Neuronal stem cell (in vitro differentiated cells): ENCODE results near the gene NFATC3.

Experiments used
- DNase-seq: peaks from one replicate; pipeline ENCODE4 v3.0.0-alpha.2; 2013; ENCODE audit warnings: low spot score
- H2AFZ ChIP-seq: one replicate; pipeline ENCODE4 v1.6.1; 2013; ENCODE audit warnings: mild to moderate bottlenecking, low read length, inconsistent platforms
- H2AK5ac ChIP-seq: 2 replicates; pipeline ENCODE4 v1.6.1; 2013; ENCODE audit warnings: low read depth, mild to moderate bottlenecking, inconsistent platforms, low read length, moderate library complexity, mixed read lengths
- H2BK120ac ChIP-seq: 2 replicates; pipeline ENCODE4 v1.6.1; 2013; ENCODE audit warnings: low read depth, mild to moderate bottlenecking, inconsistent platforms, low read length, moderate library complexity, mixed read lengths
- H2BK12ac ChIP-seq: one replicate; pipeline ENCODE4 v1.6.1; 2013; ENCODE audit warnings: low read length, inconsistent platforms
- H2BK15ac ChIP-seq: 2 replicates; pipeline ENCODE4 v1.6.1; 2013; ENCODE audit warnings: mild to moderate bottlenecking, low read length, inconsistent platforms, mixed read lengths
- H2BK5ac ChIP-seq: one replicate; pipeline ENCODE4 v1.6.1; 2013; ENCODE audit warnings: inconsistent platforms, mild to moderate bottlenecking, low read length, moderate library complexity
- H3K14ac ChIP-seq: one replicate; pipeline ENCODE4 v1.6.1; 2013; ENCODE audit warnings: low read length, inconsistent platforms
- H3K18ac ChIP-seq: 2 replicates; pipeline ENCODE4 v1.6.1; 2013; ENCODE audit warnings: low read length, inconsistent platforms
- H3K23ac ChIP-seq: 2 replicates; pipeline ENCODE4 v1.6.1; 2013; ENCODE audit warnings: low read depth, mild to moderate bottlenecking, mixed read lengths, low read length, inconsistent platforms; ENCODE audit not compliant: poor library complexity
- H3K27ac ChIP-seq: replicated peaks from 3 replicates; pipeline ENCODE4 v1.5.1; 2013; ENCODE audit warnings: low read length, inconsistent platforms
- H3K27me3 ChIP-seq, 3 experiments: 2 replicates each; pipeline ENCODE4 v1.6.1; 2013; ENCODE audit warnings: low read length in 3 of 3, mild to moderate bottlenecking in 2 of 3, inconsistent platforms in 1 of 3, low read depth in 1 of 3, mixed read lengths in 1 of 3, moderate library complexity in 1 of 3; ENCODE audit not compliant: control insufficient read depth in 3 of 3, insufficient read depth in 3 of 3
- H3K36me3 ChIP-seq, 2 donors: replicated peaks in 1 of 2; 2 replicates each; pipeline ENCODE4 v1.6.1; 2013; ENCODE audit warnings: low read length in 2 of 2; ENCODE audit not compliant: control insufficient read depth in 2 of 2, insufficient read depth in 2 of 2
- H3K4ac ChIP-seq: 2 replicates; pipeline ENCODE4 v1.6.1; 2013; ENCODE audit warnings: inconsistent platforms, mild to moderate bottlenecking, low read length, moderate library complexity
- H3K4me1 ChIP-seq, 2 donors: 1 replicate in 1 of 2; 2 replicates in 1 of 2; pipeline ENCODE4 v1.6.1; 2013; ENCODE audit warnings: low read length in 2 of 2, low read depth in 1 of 2; ENCODE audit not compliant: control insufficient read depth in 2 of 2, insufficient read depth in 1 of 2
- H3K4me2 ChIP-seq: one replicate; pipeline ENCODE4 v1.6.1; 2013; ENCODE audit warnings: mild to moderate bottlenecking, low read length, inconsistent platforms; ENCODE audit not compliant: insufficient read depth, poor library complexity, severe bottlenecking
- H3K4me3 ChIP-seq, 2 donors: 2 replicates each; pipeline ENCODE4 v1.5.1; 2013; ENCODE audit warnings: low read length in 2 of 2, mild to moderate bottlenecking in 2 of 2, inconsistent platforms in 1 of 2, moderate library complexity in 1 of 2
- H3K79me1 ChIP-seq: one replicate; pipeline ENCODE4 v1.6.1; 2013; ENCODE audit warnings: low read depth, mild to moderate bottlenecking, inconsistent platforms, low read length, moderate library complexity
- H3K9ac ChIP-seq: one replicate; pipeline ENCODE4 v1.6.1; 2013; ENCODE audit warnings: mild to moderate bottlenecking, low read depth, low read length, inconsistent platforms; ENCODE audit not compliant: poor library complexity
- H3K9me3 ChIP-seq, 2 donors: replicated peaks in 1 of 2; 2 replicates each; pipeline versions ENCODE3 to v1.6.1; 2013; ENCODE audit warnings: low read length in 2 of 2, mild to moderate bottlenecking in 2 of 2, inconsistent platforms in 1 of 2, low read depth in 1 of 2, mixed read lengths in 1 of 2, moderate library complexity in 1 of 2; ENCODE audit not compliant: control insufficient read depth in 2 of 2, insufficient read depth in 1 of 2
- H4K8ac ChIP-seq: one replicate; pipeline ENCODE4 v1.6.1; 2013; ENCODE audit warnings: low read depth, mild to moderate bottlenecking, inconsistent platforms, low read length, moderate library complexity
- H4K91ac ChIP-seq: one replicate; pipeline ENCODE4 v1.6.1; 2013; ENCODE audit warnings: low read length, low read depth, mild to moderate bottlenecking, inconsistent platforms; ENCODE audit not compliant: poor library complexity
- WGBS, 2 donors: extraction: QIAGEN DNeasy Blood & Tissue Kit; methylation state at CpG; one replicate each; pipeline ENCODE4 v1.1.7; 2013; ENCODE audit warnings: missing lambda C conversion rate in 2 of 2, mixed read lengths in 1 of 2; ENCODE audit not compliant: insufficient read length in 2 of 2, insufficient replicate concordance in 1 of 2; ENCODE audit errors: extremely low coverage in 2 of 2; 5-methylcytosine and 5-hydroxymethylcytosine counted together

Gene NFATC3

GRCh38 chr16:68094614-68094934 is 9.4 kb downstream of the NFATC3 start:
- H3K27ac ChIP-seq: no peak overlapping the region
- no peaks in the 10 kb centered on the region for H3K27me3 ChIP-seq
- H2BK15ac ChIP-seq: no peak overlapping the region
- no peak overlapping the region for H3K4me3 ChIP-seq
- peaks cover 0 to 4% of the 10 kb centered on the region in 2 donors for H3K4me1 ChIP-seq
- H3K79me1 ChIP-seq: no peaks in the 10 kb centered on the region
- no peak overlapping the region for H3K14ac ChIP-seq
- no peak overlapping the region for H3K4ac ChIP-seq
- H3K18ac ChIP-seq: no peak overlapping the region
- H2BK5ac ChIP-seq: no peak overlapping the region
- H4K91ac ChIP-seq: no peak overlapping the region
- H2BK12ac ChIP-seq: no peak overlapping the region
- no peak overlapping the region for H3K4me2 ChIP-seq
- H2BK120ac ChIP-seq: no peak overlapping the region
- no peak overlapping the region for H3K9ac ChIP-seq
- no peak for DNase-seq
- peaks cover 0 to 6% of the 10 kb centered on the region in 2 donors for H3K36me3 ChIP-seq
- H4K8ac ChIP-seq: no peak overlapping the region
- H3K23ac ChIP-seq: no peak overlapping the region
- H2AFZ ChIP-seq: no peak overlapping the region
- no peak overlapping the region for H2AK5ac ChIP-seq
- no peaks in the 10 kb centered on the region for H3K9me3 ChIP-seq
- WGBS, 2 donors: no CpG with 5 or more reads among the region's 4 CpGs

DNA sequence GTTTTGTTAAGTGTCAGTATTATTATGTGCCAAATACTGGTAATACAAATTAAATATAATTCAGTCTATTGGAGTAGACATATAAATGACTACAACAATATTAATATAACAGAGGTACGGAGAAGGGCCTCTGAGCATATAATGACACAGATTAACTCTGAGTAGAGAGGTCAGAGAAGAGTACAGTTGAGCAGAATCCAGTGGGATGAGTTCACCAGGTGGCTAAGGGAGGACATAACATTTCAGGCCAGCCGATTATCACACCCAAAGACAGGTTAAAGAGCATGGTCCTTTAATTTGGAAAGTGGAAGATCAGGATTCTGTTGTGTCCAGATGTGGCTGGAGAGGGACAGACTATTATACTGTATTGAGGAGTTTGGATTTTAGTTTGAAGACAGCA is 11.3 kb downstream of the NFATC3 start:
- no peak overlapping the region for H3K23ac ChIP-seq
- H3K79me1 ChIP-seq: no peaks in the 10 kb centered on the region
- no peak overlapping the region for H3K4me3 ChIP-seq
- H3K4me2 ChIP-seq: no peak overlapping the region
- no peak overlapping the region for H2AK5ac ChIP-seq
- no peak overlapping the region for H2AFZ ChIP-seq
- H4K8ac ChIP-seq: no peak overlapping the region
- no peak overlapping the region for H2BK120ac ChIP-seq
- H3K27me3 ChIP-seq: no peaks in the 10 kb centered on the region
- H3K4me1 ChIP-seq: peaks cover 0 to 2% of the 10 kb centered on the region in 2 donors
- peaks cover 0 to 6% of the 10 kb centered on the region in 2 donors for H3K36me3 ChIP-seq
- no peak for DNase-seq
- H3K18ac ChIP-seq: no peak overlapping the region
- no peak overlapping the region for H3K14ac ChIP-seq
- no peak overlapping the region for H2BK5ac ChIP-seq
- H3K4ac ChIP-seq: no peak overlapping the region
- H2BK12ac ChIP-seq: no peak overlapping the region
- H3K9ac ChIP-seq: no peak overlapping the region
- no peak overlapping the region for H2BK15ac ChIP-seq
- H4K91ac ChIP-seq: no peak overlapping the region
- H3K27ac ChIP-seq: no peak overlapping the region
- no CpG with 5 or more reads among the region's 2 CpGs for WGBS, 2 donors
- no peaks in the 10 kb centered on the region for H3K9me3 ChIP-seq

GRCh38 chr16:68097088-68097487 is 11.9 kb downstream of the NFATC3 start:
- Histone ChIP-seq H3K9me3 (no peaks in the 10 kb centered on the region), H3K36me3 (peaks cover 0 to 6% of the 10 kb centered on the region in 2 donors), H3K27me3 (no peaks in the 10 kb centered on the region), H3K23ac (no peak overlapping the region), H2BK12ac (no peak overlapping the region), H3K4me2 (no peak overlapping the region), H4K91ac (no peak overlapping the region), H3K27ac (no peak overlapping the region), H2BK120ac (no peak overlapping the region), H2AFZ (no peak overlapping the region), H3K4ac (no peak overlapping the region), H3K14ac (no peak overlapping the region), H2BK15ac (no peak overlapping the region), H2BK5ac (no peak overlapping the region), H2AK5ac (no peak overlapping the region), H3K4me1 (no peaks in the 10 kb centered on the region), H3K79me1 (no peaks in the 10 kb centered on the region), H3K9ac (no peak overlapping the region), H3K18ac (no peak overlapping the region), H4K8ac (no peak overlapping the region), H3K4me3 (no peak overlapping the region)
- DNase-seq: no peak

DNA sequence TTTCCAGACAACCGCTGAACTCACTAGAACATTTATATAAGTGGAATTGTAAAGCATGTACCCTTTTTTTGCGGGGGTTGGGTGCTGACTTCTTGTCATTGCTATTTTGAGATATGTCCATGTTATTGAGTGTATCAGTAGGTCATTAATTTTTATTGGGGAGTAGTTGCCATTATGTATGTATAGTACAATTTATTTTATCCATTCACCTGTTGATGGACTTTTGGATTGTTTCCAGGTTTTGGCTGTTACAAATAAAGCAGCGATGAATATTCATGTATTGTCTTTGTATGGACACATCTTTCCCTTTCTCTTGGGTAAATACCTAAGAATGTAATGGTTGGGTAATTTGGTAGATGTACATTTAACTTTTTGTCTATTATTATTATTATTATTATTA is 12.7 kb downstream of the NFATC3 start:
- no CpG with 5 or more reads among the region's 3 CpGs for WGBS, 2 donors
- no peak overlapping the region for H2BK120ac ChIP-seq
- H3K23ac ChIP-seq: no peak overlapping the region

More for the DNA sequence above, 12.7 kb downstream of the NFATC3 start:
- H3K27ac ChIP-seq: no peak overlapping the region
- H2AK5ac ChIP-seq: no peak overlapping the region
- no peak overlapping the region for H3K4me3 ChIP-seq
- H3K9ac ChIP-seq: no peak overlapping the region
- peaks cover 0 to 3% of the 10 kb centered on the region in 2 donors for H3K9me3 ChIP-seq
- no peak overlapping the region for H3K4ac ChIP-seq
- H3K79me1 ChIP-seq: no peaks in the 10 kb centered on the region
- H2BK15ac ChIP-seq: no peak overlapping the region
- H3K27me3 ChIP-seq: no peaks in the 10 kb centered on the region
- H4K91ac ChIP-seq: no peak overlapping the region
- peaks cover 0 to 6% of the 10 kb centered on the region in 2 donors for H3K36me3 ChIP-seq
- no peak overlapping the region for H2BK5ac ChIP-seq
- no peaks in the 10 kb centered on the region for H3K4me1 ChIP-seq
- H3K14ac ChIP-seq: no peak overlapping the region
- no peak overlapping the region for H2BK12ac ChIP-seq
- no peak for DNase-seq
- no peak overlapping the region for H4K8ac ChIP-seq
- no peak overlapping the region for H3K18ac ChIP-seq
- H2AFZ ChIP-seq: no peak overlapping the region
- H3K4me2 ChIP-seq: no peak overlapping the region
